ENCODE measurements around the gene ALDH1B1. TPM values are rescaled to one million over a fixed set of nuclear protein-coding genes. Genes with fewer than 3 reads are reported as not detected.

ALDH1B1 gene
- total RNA-seq, 4 donors from 2014 or later: 14.7 to 42.0 (median 37.0) TPM

- TF ChIP-seq CTCF (IDR thresholded peaks at IDR 0.05) (no peak), POLR2A (IDR thresholded peaks at IDR 0.05) (no peak)
- no peak for DNase-seq
- Histone ChIP-seq H3K27ac (no peak overlapping the region), H3K27me3 (no peaks in the 10 kb centered on the region), H3K9me3 (no peaks in the 10 kb centered on the region), H3K4me1 (no peaks in the 10 kb centered on the region), H3K36me3 (no peaks in the 10 kb centered on the region), H3K4me3 (no peak overlapping the region)
Measured at GRCh38 chr9:38439291-38439915, 46.9 kb downstream of the ALDH1B1 start.

GRCh38 chr9:38439916-38440301, 47.4 kb downstream of the ALDH1B1 start:
- Histone ChIP-seq H3K4me1 (no peaks in the 10 kb centered on the region), H3K27me3 (no peaks in the 10 kb centered on the region), H3K4me3 (no peak overlapping the region), H3K27ac (no peak overlapping the region), H3K9me3 (no peaks in the 10 kb centered on the region), H3K36me3 (no peaks in the 10 kb centered on the region)
- TF ChIP-seq CTCF (IDR thresholded peaks at IDR 0.05) (no peak), POLR2A (IDR thresholded peaks at IDR 0.05) (no peak)
- no peak for DNase-seq

- H3K27me3 ChIP-seq: no peaks in the 10 kb centered on the region
- DNase-seq: no peak
- TF ChIP-seq CTCF (IDR thresholded peaks at IDR 0.05) (no peak), POLR2A (IDR thresholded peaks at IDR 0.05) (no peak)
- no peaks in the 10 kb centered on the region for H3K4me1 ChIP-seq
- H3K27ac ChIP-seq: no peak overlapping the region
- H3K36me3 ChIP-seq: no peaks in the 10 kb centered on the region
- no peak overlapping the region for H3K4me3 ChIP-seq
- H3K9me3 ChIP-seq: no peaks in the 10 kb centered on the region
Measured at GRCh38 chr9:38440516-38440915, 48.0 kb downstream of the ALDH1B1 start.

GRCh38 chr9:38441347-38442085, 49.0 kb downstream of the ALDH1B1 start:
- Histone ChIP-seq H3K4me3 (no peak overlapping the region), H3K27me3 (no peaks in the 10 kb centered on the region)

GRCh38 chr9:38442473-38443096, 50.1 kb downstream of the ALDH1B1 start:
- Histone ChIP-seq H3K4me3 (no peak overlapping the region), H3K36me3 (no peaks in the 10 kb centered on the region), H3K27ac (no peak overlapping the region), H3K27me3 (no peaks in the 10 kb centered on the region), H3K4me1 (no peaks in the 10 kb centered on the region), H3K9me3 (no peaks in the 10 kb centered on the region)
- TF ChIP-seq CTCF (IDR thresholded peaks at IDR 0.05) (no peak), POLR2A (IDR thresholded peaks at IDR 0.05) (no peak)
- DNase-seq: no peak

More at GRCh38 chr9:38441347-38442085, 49.0 kb downstream of the ALDH1B1 start:
- Histone ChIP-seq H3K4me1 (no peaks in the 10 kb centered on the region), H3K36me3 (no peaks in the 10 kb centered on the region), H3K27ac (no peak overlapping the region), H3K9me3 (no peaks in the 10 kb centered on the region)
- TF ChIP-seq CTCF (IDR thresholded peaks at IDR 0.05) (no peak), POLR2A (IDR thresholded peaks at IDR 0.05) (no peak)
- no peak for DNase-seq
